GM18526 (cell line): ENCODE measurements around the gene ZNF234.
A peak's percentile ranks its signal among the peaks of the same experiment; 100 is the strongest.

Experiments
- POLR2A ChIP-seq: IDR thresholded peaks from 3 replicates; pipeline ENCODE4 v1.6.1; 2011; ENCODE audit not compliant: insufficient read length; ENCODE audit errors: extremely low read depth

Gene ZNF234

DNA sequence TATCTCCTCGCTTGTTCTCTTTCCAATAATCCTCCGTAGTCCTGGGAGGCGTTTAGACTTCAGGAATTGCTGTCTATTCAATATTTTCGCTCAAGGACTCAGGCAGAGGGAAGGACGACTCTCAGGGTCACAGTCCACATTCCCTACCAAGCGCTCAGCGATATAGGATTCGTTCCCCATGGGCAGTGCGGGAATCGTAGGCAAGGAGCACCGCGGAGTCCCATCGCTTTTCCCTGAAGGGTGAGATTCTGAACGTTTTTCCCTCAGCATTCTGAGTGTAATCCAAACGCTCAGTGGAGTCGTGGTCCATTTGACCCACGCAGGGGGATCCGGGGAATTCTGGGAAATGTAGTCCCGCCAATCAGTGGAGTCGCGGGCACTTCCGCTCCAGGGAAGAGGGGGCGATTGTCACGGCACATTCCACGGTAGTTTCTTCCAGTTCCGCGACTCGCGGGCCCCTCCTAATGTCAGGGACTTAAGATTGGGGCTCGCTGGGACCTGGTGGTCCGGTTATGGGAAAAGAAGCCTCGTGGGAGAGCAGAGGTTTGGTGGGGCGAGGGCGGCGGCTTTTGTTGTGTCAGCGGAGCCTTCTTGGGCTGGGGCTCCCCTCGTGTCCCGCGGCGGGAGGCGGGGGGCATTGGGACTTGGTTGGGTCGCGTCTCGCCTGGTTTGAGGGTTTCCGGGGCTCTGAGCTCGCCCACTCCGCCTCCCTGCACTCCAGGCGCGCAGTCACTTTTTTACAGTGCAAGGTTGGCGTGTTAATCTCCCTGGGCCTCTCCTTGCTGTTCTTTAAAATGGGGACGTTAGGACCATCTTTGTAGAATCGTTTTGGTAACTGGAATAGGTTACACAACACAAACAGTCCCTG lies at the start of gene ZNF234:
TSS of gene ZNF234 (plus strand) at position 364 of the 868 bp plus-strand sequence. CDS start 3,079 bp downstream, outside the sequence.
- peak; percentile 49 for TF ChIP-seq POLR2A

DNA sequence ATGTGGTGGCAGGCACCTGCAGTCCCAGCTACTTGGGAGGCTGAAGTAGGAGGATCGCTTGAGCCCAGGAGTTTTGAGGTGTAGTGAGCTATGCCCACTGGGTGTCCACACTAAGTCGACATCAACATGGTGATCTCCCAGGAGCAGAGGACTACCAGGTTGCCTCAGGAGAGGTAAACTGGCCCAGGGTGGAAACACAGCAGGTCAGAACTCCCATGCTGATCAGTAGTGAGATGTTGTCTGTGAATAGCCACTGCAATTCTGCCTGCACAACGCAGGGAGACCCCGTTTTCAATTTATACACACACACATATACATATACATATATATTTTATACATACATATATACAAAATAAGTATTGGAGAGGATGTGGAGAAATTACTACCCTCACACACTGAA lies 49.2 kb upstream of the ZNF234 start:
- no peak for TF ChIP-seq POLR2A

DNA sequence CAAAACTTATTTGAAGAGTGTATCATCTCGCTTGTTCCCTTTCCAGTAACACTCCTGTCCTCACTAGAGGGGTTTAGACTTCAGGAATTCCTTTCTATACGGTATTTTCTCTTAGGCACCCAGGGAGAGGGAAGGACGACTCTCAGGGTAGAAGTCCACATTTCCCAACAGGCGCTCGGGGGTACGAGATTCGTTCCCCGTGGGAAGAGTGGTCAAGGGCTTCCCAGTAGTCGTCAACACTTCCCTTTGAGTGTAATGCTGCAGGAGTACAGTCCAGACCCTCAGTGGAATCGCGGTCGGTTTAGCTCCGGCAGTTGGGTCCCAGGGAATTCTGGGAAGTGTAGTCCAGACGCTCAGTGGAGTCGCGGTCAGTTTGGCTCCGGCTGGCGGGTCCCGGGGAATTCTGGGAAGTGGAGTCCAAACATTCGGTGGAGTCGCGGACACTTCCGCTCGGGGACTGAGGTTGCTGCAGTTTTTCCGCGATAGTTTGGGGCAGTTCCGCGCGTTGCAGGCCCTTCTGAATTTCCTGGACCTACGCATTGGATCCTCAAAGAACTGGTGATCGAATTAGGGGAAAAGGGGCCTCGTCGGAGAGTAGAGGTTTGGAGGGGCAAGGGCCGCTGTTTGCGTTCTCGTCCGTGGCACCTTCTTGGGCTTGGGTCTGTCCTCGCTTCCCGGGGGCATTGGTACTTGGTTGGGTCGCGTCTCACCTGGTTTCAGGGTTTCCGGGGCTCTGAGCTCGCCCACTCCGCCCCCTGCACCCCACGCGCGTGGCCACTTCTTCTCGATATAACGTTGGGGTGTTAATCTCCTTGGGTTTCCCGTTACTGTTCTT lies 47.2 kb upstream of the ZNF234 start, which contains the start of gene ZNF224:
TSS of gene ZNF224 (plus strand) at position 431 of the 835 bp plus-strand sequence. CDS start 3,513 bp downstream, outside the sequence.
- no peak for TF ChIP-seq POLR2A

DNA sequence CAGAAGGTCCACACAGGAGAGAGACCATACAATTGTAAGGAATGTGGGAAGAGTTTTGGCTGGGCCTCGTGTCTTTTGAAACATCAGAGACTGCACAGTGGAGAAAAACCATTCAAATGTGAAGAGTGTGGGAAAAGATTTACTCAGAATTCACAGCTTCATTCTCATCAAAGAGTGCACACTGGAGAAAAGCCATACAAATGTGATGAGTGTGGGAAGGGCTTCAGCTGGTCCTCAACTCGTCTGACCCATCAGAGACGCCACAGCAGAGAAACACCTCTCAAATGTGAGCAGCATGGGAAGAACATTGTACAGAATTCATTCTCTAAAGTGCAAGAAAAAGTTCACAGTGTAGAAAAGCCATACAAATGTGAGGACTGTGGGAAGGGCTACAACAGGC lies 33.6 kb upstream of the ZNF234 start:
- no peak for TF ChIP-seq POLR2A

DNA sequence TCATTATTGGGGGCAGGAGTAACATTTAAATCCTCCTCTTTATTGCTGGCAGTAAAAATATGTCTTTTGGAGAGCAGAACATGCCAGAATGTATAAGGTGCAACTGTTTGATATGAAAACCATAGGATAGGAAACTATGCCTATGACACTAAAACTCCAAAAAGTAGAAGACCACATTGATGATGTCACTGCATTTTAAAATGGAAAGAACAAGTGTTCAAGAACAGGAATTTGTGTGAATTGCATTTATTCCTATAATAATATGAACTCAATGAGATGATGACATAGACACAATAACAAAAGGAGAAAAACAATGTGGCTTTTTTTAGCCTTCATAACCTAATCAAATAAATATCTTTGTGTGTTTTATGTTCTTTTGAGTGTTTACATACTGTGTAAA lies 31.9 kb upstream of the ZNF234 start:
- no peak for TF ChIP-seq POLR2A

DNA sequence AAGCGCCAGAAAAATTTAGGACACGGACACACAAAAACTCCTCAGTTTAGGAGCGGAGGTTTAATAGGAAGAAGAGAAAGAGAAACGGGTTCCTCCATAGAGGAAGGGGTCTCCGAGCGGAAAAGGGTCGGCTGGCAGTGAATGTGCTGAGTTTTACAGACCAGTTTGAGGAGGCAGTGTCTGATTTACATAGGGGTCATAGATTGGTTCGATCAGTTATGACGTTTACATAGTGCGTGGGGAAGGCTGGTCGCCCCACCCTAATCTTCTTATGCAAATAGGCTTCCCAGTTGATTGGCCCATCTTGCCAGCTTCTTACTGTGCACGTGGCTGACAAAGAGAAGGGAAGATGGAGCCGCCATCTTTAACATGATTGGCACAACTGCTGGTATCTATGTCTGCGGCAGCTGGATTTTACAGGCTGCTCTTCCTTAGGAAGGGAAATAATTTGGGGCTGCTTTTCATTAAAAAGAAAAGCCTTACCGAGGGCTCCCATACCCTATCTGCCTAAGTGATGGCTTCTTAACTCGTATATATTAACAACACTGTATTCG lies 29.4 kb upstream of the ZNF234 start:
- no peak for TF ChIP-seq POLR2A

DNA sequence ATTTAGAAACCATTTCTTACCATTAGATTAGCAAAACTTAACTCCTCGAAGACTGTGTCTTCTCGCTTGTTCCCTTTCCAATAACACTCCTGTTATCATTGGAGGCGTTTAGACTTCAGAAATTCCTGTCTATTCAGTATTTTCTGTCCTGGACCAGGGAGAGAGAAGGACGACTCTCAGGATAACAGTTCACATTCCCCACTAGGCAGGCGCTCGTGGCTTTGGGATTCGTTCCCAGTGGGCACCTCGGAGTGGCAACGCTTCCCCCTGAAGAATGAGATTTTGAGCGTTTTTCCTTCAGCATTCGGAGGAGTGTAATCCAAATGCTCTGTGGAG lies 28.6 kb upstream of the ZNF234 start:
- TF ChIP-seq POLR2A = no peak

DNA sequence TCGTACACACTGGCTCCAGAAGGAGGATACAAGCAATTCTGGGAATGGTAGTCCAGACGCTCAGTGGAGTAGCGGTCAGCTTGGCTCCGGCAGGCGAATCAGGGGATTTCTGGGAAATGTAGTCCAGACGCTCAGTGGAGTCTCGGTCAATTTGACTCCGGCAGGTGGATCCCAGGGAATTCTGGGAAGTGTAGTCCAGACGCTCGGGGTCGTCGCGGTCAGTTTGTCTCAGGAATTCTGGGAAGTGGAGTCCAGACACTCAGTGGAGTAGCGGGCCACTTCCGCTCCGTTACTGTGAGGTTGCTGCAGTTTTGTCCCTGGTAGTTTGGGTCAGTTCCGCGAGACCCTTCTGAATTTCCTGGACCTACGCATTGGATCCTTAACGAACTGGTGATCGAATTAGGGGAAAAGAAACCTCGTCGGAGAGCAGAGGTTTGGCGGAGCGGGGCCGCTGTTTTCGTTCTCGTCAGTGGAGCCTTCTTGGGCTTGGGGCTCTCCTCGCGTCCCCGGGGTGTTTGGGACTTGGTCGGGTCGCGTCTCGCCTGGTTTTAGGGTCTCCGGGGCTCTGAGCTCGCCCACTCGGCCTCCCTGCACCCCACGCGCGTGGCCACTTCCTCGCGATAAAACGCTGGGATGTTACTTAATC lies 28.1 kb upstream of the ZNF234 start, which contains the start of gene ZNF225:
TSS of gene ZNF225 (plus strand) at position 262 of the 646 bp plus-strand sequence. CDS start 2,429 bp downstream, outside the sequence.
- peak; percentile 64 for TF ChIP-seq POLR2A

DNA sequence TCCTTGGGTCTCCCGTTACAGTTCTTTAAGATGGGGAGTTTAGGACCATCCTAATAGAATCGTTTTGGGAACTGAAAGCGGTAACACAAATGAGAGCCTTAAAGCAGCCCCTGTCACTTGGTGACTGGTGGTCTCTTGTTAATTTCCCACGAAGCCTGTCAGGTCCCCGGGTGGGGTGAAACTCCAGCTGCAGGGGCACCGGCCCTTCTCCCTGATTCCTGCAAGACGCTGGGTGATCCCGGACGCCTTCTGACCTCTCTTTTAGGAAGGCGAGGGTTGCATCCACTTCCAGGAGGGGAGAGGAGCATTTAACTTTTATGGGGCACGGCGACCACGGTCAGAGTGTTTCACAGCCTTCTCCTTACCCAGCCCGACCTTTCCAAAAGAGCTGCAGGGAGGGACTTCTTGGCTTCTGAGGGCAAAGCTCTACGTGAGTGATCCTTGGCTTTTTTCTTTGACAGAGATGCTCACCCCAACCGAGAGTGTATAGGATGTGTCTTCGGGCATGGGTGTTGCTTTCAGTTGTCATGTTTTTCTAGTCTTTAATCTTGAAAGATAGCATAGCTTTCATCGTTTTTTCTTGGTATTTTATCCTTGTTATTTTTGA lies 27.5 kb upstream of the ZNF234 start:
- no peak for TF ChIP-seq POLR2A

DNA sequence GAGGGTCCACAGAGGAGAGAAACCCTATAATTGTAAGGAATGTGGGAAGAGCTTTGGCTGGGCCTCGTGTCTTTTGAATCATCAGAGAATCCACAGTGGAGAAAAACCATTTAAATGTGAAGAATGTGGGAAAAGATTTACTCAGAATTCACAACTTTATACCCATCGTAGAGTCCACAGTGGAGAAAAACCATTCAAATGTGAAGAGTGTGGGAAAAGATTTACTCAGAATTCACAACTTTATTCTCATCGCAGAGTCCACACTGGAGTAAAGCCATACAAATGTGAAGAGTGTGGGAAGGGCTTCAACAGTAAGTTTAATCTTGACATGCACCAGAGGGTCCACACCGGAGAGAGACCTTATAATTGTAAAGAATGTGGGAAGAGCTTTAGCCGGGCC lies 9.4 kb upstream of the ZNF234 start:
- TF ChIP-seq POLR2A = no peak

DNA sequence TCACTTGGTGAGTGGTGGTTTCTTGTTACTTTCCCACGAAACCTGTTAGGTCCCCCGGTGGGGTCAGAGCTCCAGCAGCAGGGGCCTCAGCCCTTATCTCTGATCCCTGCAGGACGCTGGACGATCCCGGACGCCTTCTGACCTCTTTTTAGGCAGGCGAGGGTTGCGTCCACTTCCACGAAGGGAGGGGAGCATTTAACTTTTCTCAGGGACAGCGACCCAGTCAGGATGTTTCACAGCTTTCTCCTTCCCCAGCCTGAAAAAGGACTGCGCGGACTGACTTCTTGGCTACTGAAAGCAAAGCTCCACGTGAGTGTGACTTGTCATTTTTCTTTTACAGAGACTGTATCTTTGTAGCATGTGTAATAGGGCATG lies 692 bp downstream of the ZNF234 start:
- no peak for TF ChIP-seq POLR2A

DNA sequence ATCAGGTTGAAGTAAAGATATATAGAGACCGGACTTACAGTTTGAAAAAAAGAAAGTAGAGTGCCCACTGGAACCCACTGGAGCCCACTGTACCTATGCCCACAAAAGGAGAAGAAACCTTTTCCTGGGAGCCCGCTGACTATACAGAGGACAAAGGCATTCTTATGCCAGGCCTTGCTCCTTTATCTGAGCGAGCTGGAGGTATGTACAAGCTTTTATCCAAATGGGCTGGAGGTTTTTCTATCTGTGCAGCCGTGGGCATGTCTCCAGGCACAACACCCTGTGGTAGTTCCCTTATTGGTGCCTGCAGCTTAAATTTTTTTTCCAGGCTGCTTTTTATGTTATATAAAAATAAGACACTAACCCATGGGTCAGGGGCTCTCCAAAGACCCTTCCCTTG lies 8.4 kb downstream of the ZNF234 start:
- no peak for TF ChIP-seq POLR2A

DNA sequence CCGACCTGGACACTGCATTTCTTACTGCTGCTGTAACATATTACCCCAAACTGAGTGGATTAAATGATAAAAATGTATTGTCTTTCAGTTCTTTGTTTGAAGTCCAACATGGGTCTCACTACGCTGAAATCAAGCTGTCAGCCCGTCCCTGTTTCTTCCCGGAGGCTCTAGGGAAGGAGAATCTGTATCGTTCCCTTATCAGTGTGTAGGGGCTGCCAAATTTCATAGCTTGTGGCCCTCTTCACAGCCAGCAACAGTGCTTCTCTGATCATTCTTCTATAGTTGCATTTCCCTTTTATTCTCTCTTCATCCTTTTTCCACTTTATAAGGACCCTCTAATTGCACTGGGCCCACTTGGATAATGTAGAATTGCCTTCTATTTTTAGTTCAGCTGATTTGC lies 10.1 kb downstream of the ZNF234 start:
- no peak for TF ChIP-seq POLR2A

DNA sequence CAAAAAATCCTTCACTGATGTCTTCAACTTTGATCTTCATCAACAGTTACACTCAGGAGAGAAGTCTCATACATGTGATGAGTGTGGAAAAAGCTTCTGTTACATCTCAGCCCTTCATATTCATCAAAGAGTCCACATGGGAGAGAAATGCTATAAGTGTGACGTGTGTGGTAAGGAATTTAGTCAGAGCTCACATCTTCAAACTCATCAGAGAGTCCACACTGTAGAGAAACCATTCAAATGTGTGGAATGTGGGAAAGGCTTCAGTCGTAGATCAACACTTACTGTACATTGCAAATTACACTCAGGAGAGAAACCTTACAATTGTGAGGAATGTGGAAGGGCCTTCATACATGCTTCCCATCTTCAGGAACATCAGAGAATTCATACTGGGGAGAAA lies 15.1 kb downstream of the ZNF234 start:
- TF ChIP-seq POLR2A = no peak

DNA sequence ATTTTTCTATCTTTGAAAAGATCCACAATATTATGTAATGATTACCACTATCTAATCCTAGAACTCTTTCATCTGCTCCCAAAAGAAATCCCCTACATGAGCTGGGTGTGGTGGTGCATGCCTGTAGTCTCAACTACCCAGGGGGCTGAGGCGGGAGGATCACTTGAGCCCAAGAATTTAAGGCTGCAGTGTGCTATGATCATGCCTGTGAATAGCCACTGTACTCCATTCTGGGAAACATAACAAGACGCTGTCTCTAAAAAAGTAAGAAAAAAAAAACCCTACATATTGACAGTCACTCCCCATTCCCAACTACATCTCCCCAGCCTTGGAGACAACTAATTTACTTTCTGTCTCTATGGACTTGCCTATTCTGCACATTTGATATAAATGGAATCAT lies 22.4 kb downstream of the ZNF234 start:
- no peak for TF ChIP-seq POLR2A

DNA sequence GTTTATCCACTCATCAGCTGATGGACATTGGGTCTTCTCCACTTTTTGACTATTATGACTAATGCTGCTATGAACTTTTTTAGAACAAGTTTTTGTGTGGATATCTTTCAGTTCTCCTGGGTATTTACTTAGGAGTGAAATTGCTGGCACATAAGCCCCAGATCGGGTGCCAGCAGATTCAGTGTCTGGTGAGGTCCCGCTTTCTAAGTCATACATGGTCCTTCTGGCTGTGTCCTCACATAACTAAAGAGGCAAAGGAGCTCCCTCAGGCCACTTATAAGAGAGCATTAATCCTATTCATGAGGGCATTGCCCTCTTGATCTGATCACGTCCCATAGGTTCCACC lies 22.9 kb downstream of the ZNF234 start:
- TF ChIP-seq POLR2A = no peak
